Calu3 (cell line): ENCODE data around the gene STK17A. TPM values are rescaled to one million over a fixed set of nuclear protein-coding genes. Genes with fewer than 3 reads are reported as not detected.
"Not testable (repeated sequence)": the region's sequence is repeated elsewhere in the genome, so short reads cannot be mapped to it uniquely, and the experiment has no call there.

Experiments
- BruUV-seq: library from RNA; stranded (reverse); fragments of 400-500 nt; replicated peaks from 2 replicates; lab custom pipeline; 2021; lab: Mats Ljungman, UMichigan
- CTCF ChIA-PET: fragments of 300-600 bp; sonication (Branson Sonifier 250); formaldehyde crosslinking; loops from one replicate; lab custom pipeline; 2022; ENCODE audit warnings: antibody characterized with exemption; lab: Charles Lee
- DNase-seq: peaks from one replicate; pipeline ENCODE4 v3.0.0; 2022
- H3K27ac Mint-ChIP-seq: one replicate; pipeline ENCODE4 v1.8.0; 2022; ENCODE audit warnings: mixed read lengths; ENCODE audit not compliant: unreplicated experiment
- H3K27me3 Mint-ChIP-seq: one replicate; pipeline ENCODE4 v1.8.0; 2022; ENCODE audit warnings: mixed read lengths; ENCODE audit not compliant: unreplicated experiment
- H3K36me3 Mint-ChIP-seq: one replicate; pipeline ENCODE4 v1.8.0; 2022; ENCODE audit warnings: mild to moderate bottlenecking, moderate library complexity, mixed read lengths; ENCODE audit not compliant: insufficient read depth, unreplicated experiment
- H3K4me1 Mint-ChIP-seq: one replicate; pipeline ENCODE4 v1.8.0; 2022; ENCODE audit warnings: mild to moderate bottlenecking, low read depth, mixed read lengths; ENCODE audit not compliant: unreplicated experiment
- H3K4me3 Mint-ChIP-seq: one replicate; pipeline ENCODE4 v1.8.0; 2022; ENCODE audit warnings: mild to moderate bottlenecking, low read depth, moderate library complexity, mixed read lengths; ENCODE audit not compliant: unreplicated experiment
- H3K9me3 Mint-ChIP-seq: one replicate; pipeline ENCODE4 v1.8.0; 2022; ENCODE audit warnings: low read depth, mixed read lengths; ENCODE audit not compliant: unreplicated experiment
- intact Hi-C: fragments of 100-400 bp; cut with micrococcal nuclease; formaldehyde crosslinking; loops from one replicate; pipeline ENCODE4 v1.10.0; 2022; ENCODE audit not compliant: unreplicated experiment
- total RNA-seq: library from RNA; stranded (reverse); gene quantifications from 2 replicates; pipeline ENCODE4 v1.2.3, GENCODE V29; 2022
- TF ChIP-seq, protein P1 (sequence below): fragments of 200-600 bp; IDR thresholded peaks from one replicate; pipeline ENCODE4 v1.8.0; 2022; ENCODE audit warnings: antibody characterized with exemption; ENCODE audit not compliant: unreplicated experiment

The STK17A gene
- total RNA-seq, 1 experiment from 2014 or later, result 53.5 TPM

GRCh38 chr7:43572516-43573049 is 10.3 kb upstream of the STK17A start:
- Mint-ChIP-seq H3K27ac (peak overlapping the region; percentile 55), H3K9me3 (no peaks in the 10 kb centered on the region), H3K4me1 (no peaks in the 10 kb centered on the region), H3K27me3 (no peaks in the 10 kb centered on the region), H3K4me3 (no peak overlapping the region), H3K36me3 (no peaks in the 10 kb centered on the region)
- no TSS peak for BruUV-seq
- TF ChIP-seq, protein P1, sequence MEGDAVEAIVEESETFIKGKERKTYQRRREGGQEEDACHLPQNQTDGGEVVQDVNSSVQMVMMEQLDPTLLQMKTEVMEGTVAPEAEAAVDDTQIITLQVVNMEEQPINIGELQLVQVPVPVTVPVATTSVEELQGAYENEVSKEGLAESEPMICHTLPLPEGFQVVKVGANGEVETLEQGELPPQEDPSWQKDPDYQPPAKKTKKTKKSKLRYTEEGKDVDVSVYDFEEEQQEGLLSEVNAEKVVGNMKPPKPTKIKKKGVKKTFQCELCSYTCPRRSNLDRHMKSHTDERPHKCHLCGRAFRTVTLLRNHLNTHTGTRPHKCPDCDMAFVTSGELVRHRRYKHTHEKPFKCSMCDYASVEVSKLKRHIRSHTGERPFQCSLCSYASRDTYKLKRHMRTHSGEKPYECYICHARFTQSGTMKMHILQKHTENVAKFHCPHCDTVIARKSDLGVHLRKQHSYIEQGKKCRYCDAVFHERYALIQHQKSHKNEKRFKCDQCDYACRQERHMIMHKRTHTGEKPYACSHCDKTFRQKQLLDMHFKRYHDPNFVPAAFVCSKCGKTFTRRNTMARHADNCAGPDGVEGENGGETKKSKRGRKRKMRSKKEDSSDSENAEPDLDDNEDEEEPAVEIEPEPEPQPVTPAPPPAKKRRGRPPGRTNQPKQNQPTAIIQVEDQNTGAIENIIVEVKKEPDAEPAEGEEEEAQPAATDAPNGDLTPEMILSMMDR, result no peak
- DNase-seq, result peak; percentile 41
- CTCF ChIA-PET, result interaction anchor here (0.5 to 2.8 kb wide), 3 partner anchors 10 to 1147 kb away, joined by 3 to 28 read pairs (median 3); partner anchors contain the start of gene STK17A
- intact Hi-C loops, result no loop called here

DNA sequence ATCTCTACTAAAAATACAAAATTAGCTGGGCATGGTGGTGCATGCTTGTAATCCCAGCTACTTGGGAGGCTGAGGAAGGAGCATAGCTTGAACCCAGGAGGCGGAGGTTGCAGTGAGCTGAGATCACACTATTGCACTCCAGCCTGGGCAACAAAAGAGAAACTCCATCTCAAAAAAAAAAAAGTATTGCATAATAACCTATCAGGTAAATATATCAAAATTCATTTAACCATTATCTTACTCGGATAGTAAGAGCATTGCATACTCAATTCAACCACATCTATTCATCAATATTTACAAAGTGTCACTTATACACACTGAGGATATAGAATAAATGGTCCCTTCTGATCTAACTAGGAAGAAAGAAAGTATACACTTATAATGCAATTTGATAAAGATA is 9.1 kb upstream of the STK17A start:
- not testable (repeated sequence) for DNase-seq, H3K36me3 Mint-ChIP-seq, BruUV-seq

DNA sequence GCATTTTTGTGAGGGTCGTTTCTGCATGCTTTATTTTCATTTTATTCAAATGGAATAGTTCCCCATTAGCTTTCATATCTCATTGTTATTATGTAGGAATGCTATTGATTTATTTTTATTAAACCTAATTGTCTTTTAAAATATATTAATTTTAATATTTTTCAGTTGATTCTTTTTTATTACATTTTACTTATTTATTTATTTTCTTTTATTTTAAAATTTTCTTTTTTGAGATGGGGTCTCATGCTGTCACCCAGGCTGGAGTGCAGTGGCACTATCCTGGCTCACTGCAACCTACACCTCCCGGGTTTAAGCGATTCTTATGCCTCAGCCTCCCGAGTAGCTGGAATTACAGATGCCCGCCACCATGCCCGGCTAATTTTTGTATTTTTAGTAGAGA is 7.4 kb upstream of the STK17A start:
- no peak overlapping the region for H3K4me3 Mint-ChIP-seq
- BruUV-seq, result no TSS peak
- no peaks in the 10 kb centered on the region for H3K36me3 Mint-ChIP-seq
- TF ChIP-seq, protein P1, result no peak
- H3K27ac Mint-ChIP-seq, result no peak overlapping the region
- H3K4me1 Mint-ChIP-seq, result no peaks in the 10 kb centered on the region
- intact Hi-C loops, result no loop called here
- H3K27me3 Mint-ChIP-seq, result no peaks in the 10 kb centered on the region
- H3K9me3 Mint-ChIP-seq, result no peaks in the 10 kb centered on the region
- no peak for DNase-seq
- CTCF ChIA-PET, result no interaction called here

More for the DNA sequence above, 9.1 kb upstream of the STK17A start:
- H3K9me3 Mint-ChIP-seq, H3K27me3 Mint-ChIP-seq, H3K27ac Mint-ChIP-seq, H3K4me1 Mint-ChIP-seq, intact Hi-C loops, H3K4me3 Mint-ChIP-seq: not testable (repeated sequence)
- CTCF ChIA-PET, result interaction anchor here (2.8 kb wide), 1 partner anchor 9 kb away, joined by 28 read pairs; the partner anchor contains the start of gene STK17A

DNA sequence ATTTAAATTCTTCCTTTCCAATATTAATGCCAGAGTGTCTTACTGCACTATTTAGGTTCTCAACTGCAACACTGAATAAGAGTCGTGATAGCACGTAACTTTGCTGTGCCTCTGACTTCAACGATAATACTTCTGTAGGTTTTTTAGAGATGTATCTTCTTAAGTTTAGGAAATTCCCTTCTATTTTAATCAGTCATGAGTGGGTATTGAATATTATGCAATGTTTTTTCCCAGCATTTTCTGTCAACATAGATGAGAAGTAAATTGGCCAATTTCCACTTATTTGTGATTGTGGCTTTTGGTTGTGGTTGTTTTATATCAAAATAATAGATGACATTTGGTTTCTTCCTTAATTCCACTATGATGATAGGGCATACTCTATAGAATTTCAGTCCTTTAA is 6.7 kb upstream of the STK17A start:
- no TSS peak for BruUV-seq
- Mint-ChIP-seq H3K4me1 (no peaks in the 10 kb centered on the region), H3K4me3 (no peak overlapping the region), H3K9me3 (no peaks in the 10 kb centered on the region), H3K36me3 (no peaks in the 10 kb centered on the region), H3K27ac (no peak overlapping the region), H3K27me3 (no peaks in the 10 kb centered on the region)
- TF ChIP-seq, protein P1, result no peak
- intact Hi-C loops, result no loop called here
- CTCF ChIA-PET, result no interaction called here
- DNase-seq, result no peak

GRCh38 chr7:43577485-43577951 is 5.4 kb upstream of the STK17A start:
- CTCF ChIA-PET, result no interaction called here
- Mint-ChIP-seq H3K36me3 (peaks cover 7% of the 10 kb centered on the region), H3K9me3 (no peaks in the 10 kb centered on the region), H3K27ac (no peak overlapping the region), H3K27me3 (no peaks in the 10 kb centered on the region), H3K4me1 (peaks cover 10% of the 10 kb centered on the region), H3K4me3 (no peak overlapping the region)
- TF ChIP-seq, protein P1, result no peak
- DNase-seq, result no peak
- intact Hi-C loops, result no loop called here
- BruUV-seq, result no TSS peak
